ENCODE results near the gene MMP8.

DNA sequence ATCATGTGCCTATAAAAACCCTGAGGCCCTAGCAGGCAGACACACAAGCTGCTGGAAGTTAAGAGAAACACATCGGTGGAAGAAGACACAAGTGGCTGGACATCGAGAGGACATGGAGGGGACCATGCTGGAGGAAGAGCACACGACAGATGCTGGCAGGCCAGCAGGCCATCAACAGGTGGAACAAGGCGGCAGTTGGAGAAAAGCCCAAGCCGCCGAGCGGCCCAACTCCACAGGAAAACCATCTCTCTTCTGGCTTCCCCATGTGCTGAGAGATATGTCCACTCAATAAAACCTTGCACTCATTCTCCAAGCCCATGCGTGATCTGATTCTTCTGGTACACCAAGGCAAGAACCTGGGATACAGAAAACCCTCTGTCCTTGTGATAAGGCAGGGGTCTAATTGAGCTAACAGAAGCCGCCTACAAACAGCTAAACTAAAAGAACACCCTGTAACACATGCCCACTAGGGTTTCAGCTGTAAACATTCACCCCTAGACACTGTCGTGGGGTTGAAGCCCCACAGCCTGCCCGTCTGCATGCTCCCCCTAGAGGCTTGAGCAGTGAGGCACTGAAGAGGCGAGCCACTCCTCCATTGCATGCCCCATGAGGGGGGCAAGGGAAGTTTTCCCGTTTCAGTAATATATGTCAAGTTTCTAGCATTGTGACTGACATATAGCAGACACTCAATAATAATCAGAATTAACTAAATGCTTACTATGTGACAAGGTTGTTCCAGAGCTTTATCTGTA lies 60.6 kb downstream of the MMP8 start:
- TF ChIP-seq POLR2AphosphoS5 (IDR thresholded peaks at IDR 0.05) = no peak
- TF ChIP-seq, protein P1, sequence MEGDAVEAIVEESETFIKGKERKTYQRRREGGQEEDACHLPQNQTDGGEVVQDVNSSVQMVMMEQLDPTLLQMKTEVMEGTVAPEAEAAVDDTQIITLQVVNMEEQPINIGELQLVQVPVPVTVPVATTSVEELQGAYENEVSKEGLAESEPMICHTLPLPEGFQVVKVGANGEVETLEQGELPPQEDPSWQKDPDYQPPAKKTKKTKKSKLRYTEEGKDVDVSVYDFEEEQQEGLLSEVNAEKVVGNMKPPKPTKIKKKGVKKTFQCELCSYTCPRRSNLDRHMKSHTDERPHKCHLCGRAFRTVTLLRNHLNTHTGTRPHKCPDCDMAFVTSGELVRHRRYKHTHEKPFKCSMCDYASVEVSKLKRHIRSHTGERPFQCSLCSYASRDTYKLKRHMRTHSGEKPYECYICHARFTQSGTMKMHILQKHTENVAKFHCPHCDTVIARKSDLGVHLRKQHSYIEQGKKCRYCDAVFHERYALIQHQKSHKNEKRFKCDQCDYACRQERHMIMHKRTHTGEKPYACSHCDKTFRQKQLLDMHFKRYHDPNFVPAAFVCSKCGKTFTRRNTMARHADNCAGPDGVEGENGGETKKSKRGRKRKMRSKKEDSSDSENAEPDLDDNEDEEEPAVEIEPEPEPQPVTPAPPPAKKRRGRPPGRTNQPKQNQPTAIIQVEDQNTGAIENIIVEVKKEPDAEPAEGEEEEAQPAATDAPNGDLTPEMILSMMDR (IDR thresholded peaks at IDR 0.05; ENCODE audit: poor library complexity, severe bottlenecking) = no peak
- TF ChIP-seq SMC3 (conservative IDR thresholded peaks at IDR 0.05; ENCODE audit: poor library complexity) = no peak
- no peak for TF ChIP-seq EP300 (conservative IDR thresholded peaks at IDR 0.05; ENCODE audit: poor library complexity, severe bottlenecking)
- TF ChIP-seq TAF1 (IDR thresholded peaks at IDR 0.05; ENCODE audit: low read depth) = no peak
